ENCODE measurements around the gene USP24. TPM values are rescaled to one million over a fixed set of nuclear protein-coding genes. Genes with fewer than 3 reads are reported as not detected.
A peak's percentile ranks its signal among the peaks of the same experiment; 100 is the strongest.

USP24 gene
- total and polyA plus RNA-seq, 10 of the 15 experiments (the other 5 are each of a cell fraction or from before 2014, with no cell fraction given), result 4.6 to 36.5 (median 25.3) TPM

DNA sequence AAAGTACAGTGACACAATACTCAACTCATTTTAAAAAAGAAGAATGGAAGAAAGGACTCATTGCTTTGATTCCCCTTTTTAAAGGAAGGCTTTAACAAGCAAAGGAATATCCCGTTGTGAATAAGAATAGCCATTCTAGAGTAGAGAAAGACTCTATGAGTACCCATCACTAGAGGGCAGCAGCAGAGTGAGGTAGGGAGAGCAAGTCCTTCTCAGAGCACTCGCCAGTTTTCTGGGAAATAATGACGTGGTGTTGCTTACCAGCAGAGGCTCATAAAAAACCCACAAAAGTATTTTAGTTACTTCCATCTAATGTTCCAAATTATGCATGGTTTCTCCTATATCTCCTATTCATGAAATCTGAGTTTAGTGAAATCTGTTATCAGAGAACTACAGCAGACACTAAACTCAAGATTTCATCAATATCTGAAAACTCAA, 74.6 kb downstream of the USP24 start:
- Histone ChIP-seq H3K9me3 (replicated peaks; ENCODE audit: control insufficient read depth, insufficient read depth, low read length) (no peaks in the 10 kb centered on the region), H3K27ac (ENCODE audit: control insufficient read depth, insufficient read depth) (no peak overlapping the region), H4K20me1 (ENCODE audit: control insufficient read depth, insufficient read depth) (no peaks in the 10 kb centered on the region), H3K9ac (ENCODE audit: control insufficient read depth, insufficient read depth, low read length) (no peak overlapping the region), H3K36me3 (ENCODE audit: control insufficient read depth in 2 of 2, insufficient read depth in 2 of 2, low read length in 1 of 2) (peaks cover 5 to 36% of the 10 kb centered on the region in 2 experiments; a peak in 3 of 4 replicates), H3K79me2 (ENCODE audit: control insufficient read depth, insufficient read depth, low read length) (no peaks in the 10 kb centered on the region), H3K27me3 (replicated peaks in 1 of 2; ENCODE audit: control insufficient read depth in 2 of 2, insufficient read depth in 2 of 2, low read length in 1 of 2) (no peaks in the 10 kb centered on the region), H2AFZ (ENCODE audit: control insufficient read depth, low read depth, low read length) (no peak overlapping the region), H3K4me2 (ENCODE audit: control insufficient read depth, insufficient read depth) (no peak overlapping the region), H3K4me3 (no peak overlapping the region), H3K4me1 (ENCODE audit: control insufficient read depth, insufficient read depth, low read length) (no peaks in the 10 kb centered on the region)
- ChIA-PET SMC1A (ENCODE audit: uncharacterized antibody, unreplicated experiment) (interaction anchor here (0.7 to 5.5 kb wide), 10 partner anchors 10 to 198 kb away, joined by 3 to 47 read pairs (median 6); no protein-coding TSS in a partner anchor), POLR2A (no interaction called here), CTCF (interaction anchor here (0.7 to 12.4 kb wide), 15 partner anchors 8 to 1445 kb away, joined by 3 to 230 read pairs (median 4); no protein-coding TSS in a partner anchor), RAD21 (ENCODE audit: unreplicated experiment) (interaction anchor here (1.3 to 1.9 kb wide), 4 partner anchors 135 to 148 kb away, joined by 3 to 11 read pairs (median 4); no protein-coding TSS in a partner anchor)
- FAIRE-seq, result peak; percentile 96
- peak; percentile 97 for ATAC-seq
- intact Hi-C loops (cut with micrococcal nuclease; ENCODE audit: unreplicated experiment), result loop anchor here (1.0 to 10.0 kb wide), 4 partner anchors 74 to 1444 kb away; no protein-coding TSS in a partner anchor
- BruUV-seq (replicated peaks), result no TSS peak
- in situ Hi-C loops (cut with MboI), result loop anchor here (5.0 kb wide), 1 partner anchor 137 kb away; no protein-coding TSS in a partner anchor
- 0% methylated on average over 3 of the region's 3 CpGs for WGBS (ENCODE audit: insufficient coverage, insufficient replicate concordance, low lambda C conversion rate, missing lambda C conversion rate)
- DNase-seq (ENCODE audit: low read depth, low spot score), result peak; percentile 11
- TF ChIP-seq KAT2A (conservative IDR thresholded peaks at IDR 0.05; ENCODE audit: control insufficient read depth, low read depth, low read length) (no peak), CREM (IDR thresholded peaks at IDR 0.05; ENCODE audit: low read depth) (no peak), TAF1 (IDR thresholded peaks at IDR 0.05; ENCODE audit: borderline replicate concordance, low read depth, low read length) (no peak), ZNF24 (IDR thresholded peaks at IDR 0.05) (0 out of 2 replicates have a peak, but pooled peaks have one; percentile 44), FOXK2 (IDR thresholded peaks at IDR 0.05) (no peak), SREBF2 (IDR thresholded peaks at IDR 0.05; ENCODE audit: low read length) (no peak), TARDBP (IDR thresholded peaks at IDR 0.05; ENCODE audit: borderline replicate concordance) (no peak), CHD2 (IDR thresholded peaks at IDR 0.05; ENCODE audit: borderline replicate concordance, low read depth, low read length) (no peak), YBX1 (IDR thresholded peaks at IDR 0.05) (no peak), NR2C1 (IDR thresholded peaks at IDR 0.05) (no peak), MYC (IDR thresholded peaks at IDR 0.05; ENCODE audit: insufficient read depth, insufficient read length, insufficient replicate concordance, low read length, severe bottlenecking) (no peak), RB1 (IDR thresholded peaks at IDR 0.05; ENCODE audit: borderline replicate concordance) (no peak), MXI1 (IDR thresholded peaks at IDR 0.05; ENCODE audit: low read depth, low read length) (no peak), HDGF (IDR thresholded peaks at IDR 0.05) (no peak), HDAC2 (IDR thresholded peaks at IDR 0.05) (no peak), NFYA (IDR thresholded peaks at IDR 0.05; ENCODE audit: borderline replicate concordance, low read depth, low read length) (no peak), SIX5 (IDR thresholded peaks at IDR 0.05; ENCODE audit: low read depth, low read length, severe bottlenecking) (no peak)
- TF ChIP-seq, protein P1, sequence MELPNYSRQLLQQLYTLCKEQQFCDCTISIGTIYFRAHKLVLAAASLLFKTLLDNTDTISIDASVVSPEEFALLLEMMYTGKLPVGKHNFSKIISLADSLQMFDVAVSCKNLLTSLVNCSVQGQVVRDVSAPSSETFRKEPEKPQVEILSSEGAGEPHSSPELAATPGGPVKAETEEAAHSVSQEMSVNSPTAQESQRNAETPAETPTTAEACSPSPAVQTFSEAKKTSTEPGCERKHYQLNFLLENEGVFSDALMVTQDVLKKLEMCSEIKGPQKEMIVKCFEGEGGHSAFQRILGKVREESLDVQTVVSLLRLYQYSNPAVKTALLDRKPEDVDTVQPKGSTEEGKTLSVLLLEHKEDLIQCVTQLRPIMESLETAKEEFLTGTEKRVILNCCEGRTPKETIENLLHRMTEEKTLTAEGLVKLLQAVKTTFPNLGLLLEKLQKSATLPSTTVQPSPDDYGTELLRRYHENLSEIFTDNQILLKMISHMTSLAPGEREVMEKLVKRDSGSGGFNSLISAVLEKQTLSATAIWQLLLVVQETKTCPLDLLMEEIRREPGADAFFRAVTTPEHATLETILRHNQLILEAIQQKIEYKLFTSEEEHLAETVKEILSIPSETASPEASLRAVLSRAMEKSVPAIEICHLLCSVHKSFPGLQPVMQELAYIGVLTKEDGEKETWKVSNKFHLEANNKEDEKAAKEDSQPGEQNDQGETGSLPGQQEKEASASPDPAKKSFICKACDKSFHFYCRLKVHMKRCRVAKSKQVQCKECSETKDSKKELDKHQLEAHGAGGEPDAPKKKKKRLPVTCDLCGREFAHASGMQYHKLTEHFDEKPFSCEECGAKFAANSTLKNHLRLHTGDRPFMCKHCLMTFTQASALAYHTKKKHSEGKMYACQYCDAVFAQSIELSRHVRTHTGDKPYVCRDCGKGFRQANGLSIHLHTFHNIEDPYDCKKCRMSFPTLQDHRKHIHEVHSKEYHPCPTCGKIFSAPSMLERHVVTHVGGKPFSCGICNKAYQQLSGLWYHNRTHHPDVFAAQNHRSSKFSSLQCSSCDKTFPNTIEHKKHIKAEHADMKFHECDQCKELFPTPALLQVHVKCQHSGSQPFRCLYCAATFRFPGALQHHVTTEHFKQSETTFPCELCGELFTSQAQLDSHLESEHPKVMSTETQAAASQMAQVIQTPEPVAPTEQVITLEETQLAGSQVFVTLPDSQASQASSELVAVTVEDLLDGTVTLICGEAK (IDR thresholded peaks at IDR 0.05; ENCODE audit: borderline replicate concordance), result no peak
- TF ChIP-seq, protein P2, sequence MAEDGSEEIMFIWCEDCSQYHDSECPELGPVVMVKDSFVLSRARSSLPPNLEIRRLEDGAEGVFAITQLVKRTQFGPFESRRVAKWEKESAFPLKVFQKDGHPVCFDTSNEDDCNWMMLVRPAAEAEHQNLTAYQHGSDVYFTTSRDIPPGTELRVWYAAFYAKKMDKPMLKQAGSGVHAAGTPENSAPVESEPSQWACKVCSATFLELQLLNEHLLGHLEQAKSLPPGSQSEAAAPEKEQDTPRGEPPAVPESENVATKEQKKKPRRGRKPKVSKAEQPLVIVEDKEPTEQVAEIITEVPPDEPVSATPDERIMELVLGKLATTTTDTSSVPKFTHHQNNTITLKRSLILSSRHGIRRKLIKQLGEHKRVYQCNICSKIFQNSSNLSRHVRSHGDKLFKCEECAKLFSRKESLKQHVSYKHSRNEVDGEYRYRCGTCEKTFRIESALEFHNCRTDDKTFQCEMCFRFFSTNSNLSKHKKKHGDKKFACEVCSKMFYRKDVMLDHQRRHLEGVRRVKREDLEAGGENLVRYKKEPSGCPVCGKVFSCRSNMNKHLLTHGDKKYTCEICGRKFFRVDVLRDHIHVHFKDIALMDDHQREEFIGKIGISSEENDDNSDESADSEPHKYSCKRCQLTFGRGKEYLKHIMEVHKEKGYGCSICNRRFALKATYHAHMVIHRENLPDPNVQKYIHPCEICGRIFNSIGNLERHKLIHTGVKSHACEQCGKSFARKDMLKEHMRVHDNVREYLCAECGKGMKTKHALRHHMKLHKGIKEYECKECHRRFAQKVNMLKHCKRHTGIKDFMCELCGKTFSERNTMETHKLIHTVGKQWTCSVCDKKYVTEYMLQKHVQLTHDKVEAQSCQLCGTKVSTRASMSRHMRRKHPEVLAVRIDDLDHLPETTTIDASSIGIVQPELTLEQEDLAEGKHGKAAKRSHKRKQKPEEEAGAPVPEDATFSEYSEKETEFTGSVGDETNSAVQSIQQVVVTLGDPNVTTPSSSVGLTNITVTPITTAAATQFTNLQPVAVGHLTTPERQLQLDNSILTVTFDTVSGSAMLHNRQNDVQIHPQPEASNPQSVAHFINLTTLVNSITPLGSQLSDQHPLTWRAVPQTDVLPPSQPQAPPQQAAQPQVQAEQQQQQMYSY (CRISPR knock-in tag; IDR thresholded peaks at IDR 0.05), result no peak

All from GM12878 (cell line).